Measurements from ENCODE around the gene DTNBP1.

The DTNBP1 gene

DNA sequence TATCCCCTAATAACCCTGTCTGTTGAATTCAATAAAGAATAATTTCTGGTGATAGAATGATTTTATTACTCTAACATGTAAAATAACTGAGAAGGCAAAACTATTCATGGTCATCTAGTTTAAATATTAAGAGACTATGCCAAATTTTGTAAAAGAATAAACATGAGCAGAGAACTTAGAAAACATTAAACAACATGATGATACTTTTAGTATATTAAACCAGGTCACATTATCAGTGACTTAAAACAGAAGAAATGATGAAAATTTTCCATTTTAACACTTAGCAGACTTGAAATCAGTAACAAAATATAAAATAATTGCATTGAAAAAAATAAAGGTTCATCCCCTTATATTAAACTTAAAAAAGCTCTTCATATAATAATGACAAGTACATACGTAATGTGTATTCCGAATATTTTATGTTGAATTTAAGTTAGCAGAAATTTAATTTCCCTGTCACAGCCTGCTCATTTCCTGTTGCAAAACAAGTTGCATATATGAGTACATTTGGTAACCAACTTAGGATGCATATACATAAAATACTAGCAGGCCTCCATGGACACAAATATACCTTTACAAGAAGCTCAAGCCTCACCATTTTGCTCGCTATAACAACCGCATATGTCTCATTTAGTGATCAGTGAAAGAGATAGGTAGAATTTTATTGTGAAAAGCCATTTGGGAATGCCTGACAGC lies 40.6 kb downstream of the DTNBP1 start:
- TF ChIP-seq, protein P1, sequence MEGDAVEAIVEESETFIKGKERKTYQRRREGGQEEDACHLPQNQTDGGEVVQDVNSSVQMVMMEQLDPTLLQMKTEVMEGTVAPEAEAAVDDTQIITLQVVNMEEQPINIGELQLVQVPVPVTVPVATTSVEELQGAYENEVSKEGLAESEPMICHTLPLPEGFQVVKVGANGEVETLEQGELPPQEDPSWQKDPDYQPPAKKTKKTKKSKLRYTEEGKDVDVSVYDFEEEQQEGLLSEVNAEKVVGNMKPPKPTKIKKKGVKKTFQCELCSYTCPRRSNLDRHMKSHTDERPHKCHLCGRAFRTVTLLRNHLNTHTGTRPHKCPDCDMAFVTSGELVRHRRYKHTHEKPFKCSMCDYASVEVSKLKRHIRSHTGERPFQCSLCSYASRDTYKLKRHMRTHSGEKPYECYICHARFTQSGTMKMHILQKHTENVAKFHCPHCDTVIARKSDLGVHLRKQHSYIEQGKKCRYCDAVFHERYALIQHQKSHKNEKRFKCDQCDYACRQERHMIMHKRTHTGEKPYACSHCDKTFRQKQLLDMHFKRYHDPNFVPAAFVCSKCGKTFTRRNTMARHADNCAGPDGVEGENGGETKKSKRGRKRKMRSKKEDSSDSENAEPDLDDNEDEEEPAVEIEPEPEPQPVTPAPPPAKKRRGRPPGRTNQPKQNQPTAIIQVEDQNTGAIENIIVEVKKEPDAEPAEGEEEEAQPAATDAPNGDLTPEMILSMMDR (conservative IDR thresholded peaks at IDR 0.05): no peak
- peak overlapping the region; percentile 48 for H3K27ac ChIP-seq

DNA sequence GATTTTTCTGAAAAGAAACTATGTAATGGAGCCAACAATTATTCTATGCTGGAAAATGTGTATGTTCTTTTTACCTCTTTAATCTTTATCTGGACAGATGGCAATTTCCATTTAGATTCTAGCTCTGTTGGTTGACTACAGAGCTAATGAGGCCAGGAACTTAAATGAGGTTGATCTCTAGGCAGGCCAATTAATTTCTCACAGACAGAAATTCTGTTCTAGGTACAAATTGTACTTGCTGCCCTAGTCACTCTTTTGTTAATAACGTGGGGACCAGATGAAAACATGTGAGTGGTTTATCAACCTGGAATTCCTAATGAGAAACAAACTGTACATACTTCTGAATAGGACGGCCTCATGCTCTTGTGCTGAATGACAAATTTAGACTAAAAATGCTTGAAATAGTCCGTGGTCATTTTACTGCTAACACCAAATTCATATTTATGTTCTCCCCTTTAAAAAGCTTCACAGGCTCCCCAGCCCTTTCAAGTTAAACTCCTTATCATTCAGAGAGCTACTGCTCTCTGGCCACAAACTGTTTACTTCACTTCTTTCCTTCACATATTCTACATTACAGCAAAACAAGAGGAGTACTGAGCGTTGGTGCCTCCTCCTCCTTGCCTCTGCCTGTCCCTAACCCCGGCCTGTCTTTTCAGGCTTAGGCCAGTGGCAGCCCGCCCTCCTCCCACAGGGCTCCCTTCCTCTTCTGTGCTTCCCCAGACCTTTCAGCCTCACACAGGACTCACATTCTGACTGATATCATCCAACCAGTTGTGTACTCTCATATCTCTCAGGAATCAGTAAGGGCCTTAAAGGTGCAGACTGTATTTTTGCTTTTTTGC lies 41.4 kb downstream of the DTNBP1 start:
- TF ChIP-seq, protein P1 (conservative IDR thresholded peaks at IDR 0.05): no peak
- peak overlapping the region; percentile 48 for H3K27ac ChIP-seq

DNA sequence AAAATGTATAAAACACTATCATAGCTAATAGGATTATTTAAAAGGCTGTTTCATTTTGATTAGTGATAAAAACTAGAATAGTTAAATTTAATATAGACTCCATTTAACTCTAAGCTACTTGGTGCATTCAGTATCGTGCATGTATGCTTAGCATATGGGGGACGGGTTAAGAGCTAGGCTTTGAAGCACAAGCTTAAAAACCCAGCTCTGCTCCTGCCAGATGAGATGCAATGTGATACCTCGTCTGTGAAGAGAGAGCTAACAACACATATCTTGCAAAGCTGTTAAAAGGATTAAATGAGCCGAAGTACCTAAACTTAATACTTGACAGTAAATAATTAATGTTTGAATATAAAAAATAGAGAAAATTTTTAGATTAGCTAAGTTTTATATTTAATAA lies 42.2 kb downstream of the DTNBP1 start:
- TF ChIP-seq, protein P1 (conservative IDR thresholded peaks at IDR 0.05): no peak
- peak overlapping the region; percentile 48; the same call in 1 of the 2 replicates for H3K27ac ChIP-seq

DNA sequence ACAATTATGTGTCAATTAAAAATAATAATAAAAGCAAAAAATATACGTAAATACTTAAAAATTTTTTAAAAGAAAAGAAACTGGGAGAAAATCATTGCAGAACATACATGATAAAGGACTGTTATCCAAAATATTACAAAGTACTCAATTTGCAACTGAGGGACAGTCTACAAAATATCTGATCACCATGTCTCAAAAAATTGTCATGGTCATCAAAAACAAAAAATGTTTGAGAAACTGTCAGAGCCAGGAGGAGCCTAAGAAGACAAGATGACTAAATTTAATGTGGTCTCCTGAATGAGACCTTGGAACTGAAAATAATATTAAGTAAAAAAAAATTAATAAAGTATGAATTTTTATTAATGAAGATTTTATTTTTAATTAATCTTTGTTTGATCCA lies 43.5 kb downstream of the DTNBP1 start:
- TF ChIP-seq, protein P1 (conservative IDR thresholded peaks at IDR 0.05): no peak
- no peak overlapping the region for H3K27ac ChIP-seq

DNA sequence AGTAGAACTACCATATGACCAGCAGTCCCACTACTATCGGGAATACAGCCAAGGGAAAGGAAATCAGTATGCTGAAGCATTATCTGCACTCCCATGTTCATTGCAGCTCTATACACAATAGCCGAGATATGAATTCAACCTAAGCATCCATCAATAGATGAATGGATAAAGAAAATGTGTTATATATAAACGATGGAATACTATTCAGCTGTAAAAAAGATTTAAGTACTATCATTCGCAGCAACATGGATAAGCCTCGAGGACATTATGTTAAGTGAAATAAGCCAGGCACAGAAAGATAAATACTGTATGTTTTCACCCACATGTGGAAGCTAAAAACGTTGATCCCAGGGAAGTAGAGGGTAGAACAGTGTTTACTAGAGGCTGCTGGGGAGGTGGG lies 44.1 kb downstream of the DTNBP1 start:
- H3K27ac ChIP-seq: no peak overlapping the region
- TF ChIP-seq, protein P1 (conservative IDR thresholded peaks at IDR 0.05): no peak

DNA sequence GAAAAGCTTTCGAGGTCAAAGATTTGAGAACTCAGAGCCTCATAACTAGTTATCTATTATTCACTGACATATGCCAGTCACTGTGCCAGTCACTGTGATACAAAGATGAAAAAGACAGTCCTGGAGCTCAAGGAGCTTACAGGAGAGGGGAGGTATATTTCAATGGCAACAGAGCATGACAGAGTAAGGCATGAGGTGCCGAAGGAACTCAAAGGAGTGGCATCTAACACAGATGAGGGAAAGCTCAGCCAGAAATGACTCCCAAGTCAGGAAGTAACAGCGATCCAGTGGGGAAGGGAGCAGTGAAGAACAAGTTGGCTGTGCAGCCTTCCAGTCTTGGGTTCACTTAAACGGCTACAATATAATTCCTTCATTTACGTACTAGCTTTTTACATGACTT lies 46.6 kb downstream of the DTNBP1 start:
- H3K27ac ChIP-seq: no peak overlapping the region
- TF ChIP-seq, protein P1 (conservative IDR thresholded peaks at IDR 0.05): no peak

DNA sequence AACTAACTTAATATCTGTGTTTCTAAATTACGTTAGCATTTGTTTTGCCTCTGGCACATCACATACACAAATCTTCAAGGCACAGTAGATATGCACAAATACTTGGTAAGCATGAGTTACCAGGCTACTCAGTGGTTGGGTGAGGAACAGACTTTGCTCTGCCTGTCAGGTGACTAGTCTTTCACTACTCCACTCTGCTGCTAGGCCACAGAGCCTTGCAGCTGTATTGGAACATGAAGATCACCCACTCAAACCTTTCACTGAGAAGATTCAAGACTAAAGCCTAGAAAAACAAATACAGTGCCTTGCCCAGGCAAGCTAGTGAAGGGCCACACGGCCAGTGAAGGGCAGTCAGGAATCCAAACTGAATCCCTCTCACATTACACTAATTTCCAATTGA lies 47.0 kb downstream of the DTNBP1 start:
- TF ChIP-seq, protein P1 (conservative IDR thresholded peaks at IDR 0.05): no peak
- no peak overlapping the region for H3K27ac ChIP-seq
